ENCODE measurements around the gene NAA10.

Gene NAA10

GRCh38 chrX:153901753-153902140, 33.1 kb downstream of the NAA10 start:
- TF ChIP-seq EP300 (IDR thresholded peaks at IDR 0.05; ENCODE audit: borderline replicate concordance) (no peak), CEBPB (IDR thresholded peaks at IDR 0.05) (no peak), NFIC (IDR thresholded peaks at IDR 0.05) (no peak), CREB1 (IDR thresholded peaks at IDR 0.05; ENCODE audit: low read depth) (no peak), RAD21 (IDR thresholded peaks at IDR 0.05; ENCODE audit: low read depth) (no peak), REST (IDR thresholded peaks at IDR 0.05; ENCODE audit: low read depth) (no peak), YY1 (IDR thresholded peaks at IDR 0.05; ENCODE audit: low read depth) (no peak), TCF12 (IDR thresholded peaks at IDR 0.05; ENCODE audit: low read depth) (no peak), ZBTB7A (IDR thresholded peaks at IDR 0.05; ENCODE audit: low read depth) (no peak), TEAD4 (IDR thresholded peaks at IDR 0.05) (no peak), USF1 (IDR thresholded peaks at IDR 0.05) (no peak), MAX (IDR thresholded peaks at IDR 0.05) (no peak), EGR1 (IDR thresholded peaks at IDR 0.05) (no peak)

- TF ChIP-seq TCF12 (IDR thresholded peaks at IDR 0.05; ENCODE audit: low read depth) (no peak), CEBPB (IDR thresholded peaks at IDR 0.05) (no peak), MAX (IDR thresholded peaks at IDR 0.05) (no peak), TAF1 (IDR thresholded peaks at IDR 0.05; ENCODE audit: low read depth) (no peak), REST (IDR thresholded peaks at IDR 0.05; ENCODE audit: low read depth) (no peak; the same call in 1 of the 2 replicates), CREB1 (IDR thresholded peaks at IDR 0.05; ENCODE audit: low read depth) (no peak), EP300 (IDR thresholded peaks at IDR 0.05; ENCODE audit: borderline replicate concordance) (no peak), FOXM1 (IDR thresholded peaks at IDR 0.05; ENCODE audit: borderline replicate concordance, low read depth) (no peak)
These were observed 33.7 kb downstream of the NAA10 start for GRCh38 chrX:153900831-153901752.

GRCh38 chrX:153897899-153898298, 36.9 kb downstream of the NAA10 start:
- TF ChIP-seq NFIC (IDR thresholded peaks at IDR 0.05): no peak
- no peak for TF ChIP-seq CEBPB (IDR thresholded peaks at IDR 0.05)
- TF ChIP-seq RAD21 (IDR thresholded peaks at IDR 0.05; ENCODE audit: low read depth): no peak
- TF ChIP-seq TEAD4 (IDR thresholded peaks at IDR 0.05): no peak
- no peak for TF ChIP-seq TAF1 (IDR thresholded peaks at IDR 0.05; ENCODE audit: low read depth)
- TF ChIP-seq MAX (IDR thresholded peaks at IDR 0.05): no peak
- no peak for TF ChIP-seq EGR1 (IDR thresholded peaks at IDR 0.05)
- TF ChIP-seq YY1 (IDR thresholded peaks at IDR 0.05; ENCODE audit: low read depth): no peak
- TF ChIP-seq ZBTB7A (IDR thresholded peaks at IDR 0.05; ENCODE audit: low read depth): no peak
- TF ChIP-seq REST (IDR thresholded peaks at IDR 0.05; ENCODE audit: low read depth): no peak
- TF ChIP-seq CREB1 (IDR thresholded peaks at IDR 0.05; ENCODE audit: low read depth): no peak
- TF ChIP-seq TCF12 (IDR thresholded peaks at IDR 0.05; ENCODE audit: low read depth): no peak

GRCh38 chrX:153889123-153889522, 45.7 kb downstream of the NAA10 start:
- TF ChIP-seq CEBPB (IDR thresholded peaks at IDR 0.05) (no peak), TAF1 (IDR thresholded peaks at IDR 0.05; ENCODE audit: low read depth) (no peak), CREB1 (IDR thresholded peaks at IDR 0.05; ENCODE audit: low read depth) (no peak), RAD21 (IDR thresholded peaks at IDR 0.05; ENCODE audit: low read depth) (no peak), FOXM1 (IDR thresholded peaks at IDR 0.05; ENCODE audit: borderline replicate concordance, low read depth) (no peak), USF1 (IDR thresholded peaks at IDR 0.05) (no peak), EGR1 (IDR thresholded peaks at IDR 0.05) (no peak)

Data from Ishikawa (cell line).